GM19043 (cell line): ENCODE measurements around the gene EPN1.
A peak's percentile ranks its signal among the peaks of the same experiment; 100 is the strongest.

Experiments
- ATAC-seq: cut with Tn5 transposase; IDR thresholded peaks from one replicate; pipeline ENCODE4 v1.9.1; 2021; ENCODE audit warnings: low read depth; ENCODE audit not compliant: unreplicated experiment

EPN1 gene

DNA sequence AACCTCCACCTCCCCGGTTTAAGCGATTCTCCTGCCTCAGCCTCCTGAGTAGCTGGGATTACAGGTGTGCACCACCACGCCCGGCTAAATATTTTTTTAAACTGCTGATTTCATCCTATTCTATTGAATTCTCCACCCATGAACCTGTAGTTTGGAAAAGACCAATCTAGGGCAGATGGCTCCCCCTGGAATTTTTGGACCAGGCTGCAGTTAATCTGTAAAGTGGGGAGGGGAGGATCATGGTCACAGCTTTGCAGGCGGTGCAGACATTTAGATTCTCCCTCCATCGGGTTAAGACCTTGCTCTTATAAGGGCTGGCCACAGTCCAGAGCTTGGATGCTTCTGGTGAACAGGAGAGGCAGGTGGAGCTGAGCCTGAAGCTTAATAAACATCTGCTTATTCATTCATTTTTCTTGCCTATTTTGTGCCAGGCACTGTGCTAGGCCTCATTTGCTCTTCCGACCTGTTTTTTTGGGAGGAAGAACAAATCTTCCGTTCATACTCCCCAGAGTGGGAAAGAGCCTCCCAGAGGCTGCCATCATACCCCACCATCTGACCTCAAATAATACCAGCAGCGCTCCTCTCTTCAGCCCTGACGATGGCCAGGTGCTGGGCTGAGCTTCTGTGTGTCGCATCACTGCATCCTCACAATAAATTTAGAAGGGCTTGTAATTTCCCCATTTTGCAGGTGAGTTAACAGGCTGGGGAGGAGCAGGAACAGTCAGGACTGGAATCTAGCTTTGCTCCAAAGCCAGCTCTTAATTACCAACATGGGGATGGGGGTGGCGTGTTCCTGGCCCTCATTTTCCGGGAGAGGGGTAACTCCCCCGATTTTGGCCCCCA is 27.9 kb upstream of the EPN1 start:
- ATAC-seq: no peak

DNA sequence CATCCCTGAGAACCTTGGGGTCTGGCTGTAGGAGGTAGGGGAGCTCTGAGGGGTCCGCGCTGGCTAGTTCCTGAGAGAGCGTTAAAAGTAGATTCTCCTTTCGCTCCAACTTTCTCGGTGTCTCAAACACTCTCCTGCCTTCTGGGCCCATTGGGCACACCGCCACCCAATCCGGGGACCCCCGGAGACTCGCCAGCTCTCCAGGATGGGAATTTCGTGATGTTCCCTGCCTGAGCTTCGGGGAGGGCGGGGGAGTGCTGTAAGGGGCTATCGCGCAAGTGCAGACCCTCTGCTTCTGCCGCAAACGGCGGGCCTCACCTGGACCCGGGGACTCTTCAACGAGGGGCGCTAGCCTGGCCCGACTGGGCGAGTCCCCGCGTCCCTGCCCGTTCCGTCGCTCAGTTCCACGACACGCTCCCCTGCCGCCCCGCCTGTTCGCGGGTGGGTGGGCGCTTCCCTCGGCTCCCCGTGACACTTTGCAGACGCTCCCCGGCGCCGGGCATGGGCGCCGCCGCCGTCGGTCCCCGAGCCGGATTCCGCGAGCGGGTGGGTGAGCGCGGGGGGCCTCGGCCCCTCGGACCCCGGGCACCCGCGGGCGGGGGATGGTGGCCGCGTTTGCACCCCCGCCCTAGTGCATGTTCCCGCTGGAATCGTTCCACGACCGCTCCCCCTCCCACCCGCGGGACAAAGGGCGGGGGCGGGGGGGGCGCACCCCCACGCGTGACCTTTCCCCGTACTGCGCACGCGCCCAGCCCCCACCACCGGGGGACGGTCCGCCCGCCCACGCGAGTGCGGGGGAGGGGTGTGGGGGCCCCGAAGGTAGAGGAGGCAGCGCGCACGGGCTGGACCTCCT is 27.1 kb upstream of the EPN1 start, which contains the start of gene CCDC106:
CCDC106 (plus strand) TSS at position 481 of the 853 bp plus-strand sequence. CDS start 835 bp downstream, outside the sequence.
- ATAC-seq: no peak

DNA sequence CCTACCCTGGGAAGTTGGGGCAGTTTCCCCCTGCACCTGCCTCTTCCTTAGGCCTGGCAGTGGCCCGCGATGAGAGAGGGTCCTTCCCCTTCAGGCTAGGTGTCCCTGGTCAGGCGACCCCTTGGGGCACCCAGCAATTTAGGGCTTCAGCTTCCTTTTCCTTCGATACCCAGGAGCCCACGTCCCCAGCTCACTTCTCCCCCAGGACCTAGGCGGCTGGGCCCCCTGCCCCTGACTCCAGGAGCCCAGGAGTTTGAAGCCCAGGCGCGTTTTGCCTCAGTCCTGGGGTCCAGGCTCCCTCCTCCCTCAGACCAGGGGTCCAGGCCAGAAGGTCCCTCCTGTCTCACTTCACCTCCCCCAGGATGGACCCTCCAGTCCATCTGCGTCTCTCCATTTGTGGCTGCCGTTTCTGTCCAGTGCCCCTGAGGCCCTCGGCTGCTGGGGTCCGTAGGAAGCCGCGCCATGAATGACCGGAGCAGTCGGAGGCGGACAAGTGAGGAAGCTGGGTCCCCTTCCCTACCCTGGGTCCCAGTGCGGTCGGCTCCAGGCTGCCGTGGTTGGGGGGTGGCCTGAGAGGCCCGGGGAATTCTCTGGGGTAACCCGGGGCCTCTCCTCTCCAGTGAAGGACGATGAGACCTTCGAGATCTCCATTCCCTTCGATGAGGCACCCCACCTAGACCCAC is 26.3 kb upstream of the EPN1 start:
- no peak for ATAC-seq

DNA sequence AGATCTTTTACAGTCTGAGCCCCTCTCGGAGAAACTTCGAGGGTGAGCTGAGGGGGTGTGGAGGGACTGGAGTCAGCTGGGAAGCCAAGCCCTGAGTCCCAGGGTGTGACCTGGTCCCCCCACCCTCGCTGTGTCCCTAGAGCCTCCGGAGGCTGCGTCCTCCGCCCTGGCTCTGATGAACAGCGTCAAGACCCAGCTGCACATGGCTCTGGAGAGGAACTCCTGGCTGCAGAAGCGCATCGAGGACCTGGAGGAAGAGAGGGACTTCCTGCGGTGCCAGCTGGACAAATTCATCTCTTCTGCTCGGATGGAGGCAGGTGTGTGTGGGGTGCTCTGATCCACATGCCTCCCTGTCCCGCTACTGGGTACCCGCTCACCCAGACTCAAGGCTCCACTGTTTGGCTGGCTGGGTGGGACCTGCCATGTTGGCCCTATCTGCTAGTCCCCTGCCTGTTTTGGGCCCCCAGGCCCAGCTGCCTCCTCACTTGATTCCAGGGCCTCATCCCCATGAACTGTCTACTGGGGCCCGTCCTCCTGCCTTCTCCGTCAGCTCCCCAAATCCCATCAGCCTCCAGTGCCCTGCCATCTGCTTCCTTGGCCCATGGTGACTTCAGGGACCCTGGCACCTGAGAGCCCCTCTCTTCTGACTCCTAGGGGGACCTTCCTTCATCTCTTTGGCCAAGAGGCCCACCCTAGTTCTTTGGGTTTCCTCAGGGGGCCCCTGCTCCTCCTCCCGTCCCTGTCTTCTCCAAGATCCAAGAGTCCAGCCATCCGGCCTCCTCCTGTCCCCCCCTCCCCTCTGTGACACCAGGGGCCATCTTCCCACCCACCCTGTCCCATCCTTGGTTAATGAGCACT is 25.5 kb upstream of the EPN1 start:
- ATAC-seq: no peak

DNA sequence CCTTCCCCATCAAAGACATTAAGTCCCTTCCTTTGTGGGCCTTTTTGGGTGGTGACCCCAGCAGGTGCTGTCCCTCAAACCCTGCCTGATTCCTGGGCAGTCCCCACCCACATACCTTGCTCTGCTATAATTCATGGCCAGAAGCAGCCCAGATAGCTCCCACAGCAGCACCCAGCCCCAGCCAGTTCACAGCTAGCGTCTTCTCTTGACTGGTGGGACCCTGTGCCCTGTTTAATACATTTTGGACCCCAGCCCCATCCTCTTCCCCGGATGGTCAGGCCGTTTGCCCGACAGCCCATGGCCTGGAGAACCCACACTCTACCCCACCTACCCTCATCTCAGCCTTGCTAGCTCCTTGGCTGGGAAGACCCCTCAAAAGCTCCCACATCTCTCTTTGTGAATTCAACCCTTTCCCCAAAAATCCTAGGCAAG is 24.9 kb upstream of the EPN1 start:
- no peak for ATAC-seq

DNA sequence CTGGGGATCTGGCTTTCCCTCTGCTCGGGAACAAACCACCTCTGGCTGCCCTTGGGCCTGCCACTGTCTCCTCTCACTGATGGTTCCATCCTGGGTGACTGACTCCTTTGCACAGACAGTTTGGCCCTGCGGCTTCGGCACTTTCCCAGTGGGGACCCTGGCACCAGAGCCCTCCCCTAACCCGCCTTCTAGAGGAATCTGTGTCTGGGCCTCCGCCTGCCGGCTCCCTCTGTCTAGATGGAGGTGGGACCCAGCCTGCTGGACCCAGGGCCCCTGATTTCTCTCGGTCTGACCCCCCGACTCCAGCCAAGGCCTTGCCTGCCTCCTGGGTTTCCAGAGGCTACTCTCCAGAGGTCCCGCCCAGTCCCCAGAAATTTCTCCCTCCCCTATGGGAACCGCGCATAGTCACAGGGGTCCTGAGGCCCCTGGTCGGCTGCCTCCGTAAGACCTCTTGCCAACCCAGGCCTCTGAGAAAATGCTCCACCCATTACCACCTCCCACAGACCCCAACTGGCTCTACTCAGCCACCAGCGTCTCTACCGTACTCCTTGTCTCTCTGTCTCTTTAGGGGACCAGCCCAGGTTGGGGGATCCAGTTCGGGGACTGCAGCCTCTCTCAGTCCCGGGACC is 24.3 kb upstream of the EPN1 start:
- no peak for ATAC-seq

DNA sequence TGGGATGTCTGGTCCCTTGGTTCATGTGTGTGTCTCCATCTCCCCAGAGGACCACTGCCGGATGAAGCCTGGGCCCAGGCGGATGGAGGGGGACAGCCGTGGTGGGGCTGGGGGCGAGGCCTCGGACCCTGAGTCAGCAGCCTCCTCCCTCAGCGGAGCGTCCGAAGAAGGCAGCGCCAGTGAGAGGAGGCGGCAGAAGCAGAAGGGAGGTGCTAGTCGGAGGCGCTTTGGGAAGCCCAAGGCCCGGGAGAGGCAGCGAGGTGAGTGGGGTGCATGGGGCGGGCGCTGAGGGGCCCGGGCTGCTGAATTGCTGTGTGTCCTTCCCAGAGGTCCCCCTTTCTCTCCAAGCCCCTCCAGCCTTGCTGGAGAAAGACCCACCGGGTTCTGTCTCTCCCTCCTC is 23.8 kb upstream of the EPN1 start:
- no peak for ATAC-seq

DNA sequence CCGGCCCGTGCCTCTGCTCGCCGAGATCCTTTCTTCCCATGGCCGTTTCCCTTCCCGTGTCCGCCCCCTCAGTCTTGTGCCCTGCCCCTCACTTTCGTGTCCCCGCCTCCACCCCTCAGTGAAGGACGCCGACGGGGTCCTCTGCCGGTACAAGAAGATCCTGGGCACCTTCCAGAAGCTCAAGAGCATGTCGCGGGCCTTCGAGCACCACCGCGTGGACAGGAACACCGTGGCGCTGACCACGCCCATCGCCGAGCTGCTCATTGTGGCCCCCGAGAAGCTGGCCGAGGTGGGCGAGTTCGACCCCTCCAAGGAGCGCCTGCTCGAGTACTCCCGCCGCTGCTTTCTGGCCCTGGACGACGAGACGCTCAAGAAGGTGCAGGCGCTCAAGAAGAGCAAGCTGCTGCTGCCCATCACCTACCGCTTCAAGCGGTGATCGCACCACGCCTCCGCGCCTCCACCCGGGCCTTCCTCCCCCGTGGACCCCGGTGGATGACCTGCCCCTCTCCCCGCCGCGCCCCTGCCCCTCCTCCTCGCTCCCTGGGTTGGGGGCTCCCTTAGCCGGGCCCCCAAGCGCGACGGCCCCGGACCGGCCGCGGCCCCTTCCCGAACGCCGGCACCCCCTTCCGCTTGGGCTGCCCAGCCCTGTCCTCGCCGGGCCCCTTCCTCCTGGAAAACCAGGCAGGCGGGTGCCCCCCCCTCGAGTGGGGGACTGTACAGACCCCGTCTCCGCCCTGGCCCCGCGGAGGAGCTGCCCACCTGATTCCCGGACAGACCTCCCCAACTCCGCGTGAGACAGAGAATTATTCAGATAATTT is 22.5 kb upstream of the EPN1 start:
- ATAC-seq: no peak

DNA sequence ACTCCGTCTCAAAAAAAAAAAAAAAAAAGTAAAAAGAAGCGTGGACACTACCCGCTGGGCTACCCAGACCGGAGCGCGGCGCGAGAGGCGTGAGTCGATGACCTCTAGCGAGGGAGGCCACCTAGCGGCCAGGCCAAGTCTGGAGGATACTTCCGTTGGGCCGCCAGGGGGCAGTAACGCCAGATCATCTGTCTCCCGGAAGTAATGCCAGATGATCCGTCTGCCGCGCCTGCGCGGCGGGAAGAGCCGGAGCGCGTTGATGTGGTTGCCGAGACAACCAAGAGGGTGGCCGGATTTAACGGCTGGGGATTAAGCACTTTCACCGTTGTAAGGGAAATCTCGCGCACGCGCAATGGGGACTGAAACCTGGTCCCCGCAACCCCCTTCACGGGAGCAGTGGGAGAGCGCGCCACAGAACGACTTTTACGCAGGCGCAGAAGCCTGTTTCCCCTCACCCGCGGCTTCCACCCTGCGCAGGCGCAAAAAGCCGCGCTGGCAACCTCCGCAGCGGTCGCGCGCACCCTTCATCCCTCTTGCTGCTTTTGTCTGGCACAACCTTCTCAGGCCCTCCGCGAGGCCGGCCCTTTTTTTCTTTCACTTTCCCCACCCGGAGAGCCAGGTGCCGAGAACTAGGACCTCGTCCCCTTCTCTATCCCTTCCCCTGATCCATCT is 21.2 kb upstream of the EPN1 start:
- ATAC-seq: peak; percentile 37

DNA sequence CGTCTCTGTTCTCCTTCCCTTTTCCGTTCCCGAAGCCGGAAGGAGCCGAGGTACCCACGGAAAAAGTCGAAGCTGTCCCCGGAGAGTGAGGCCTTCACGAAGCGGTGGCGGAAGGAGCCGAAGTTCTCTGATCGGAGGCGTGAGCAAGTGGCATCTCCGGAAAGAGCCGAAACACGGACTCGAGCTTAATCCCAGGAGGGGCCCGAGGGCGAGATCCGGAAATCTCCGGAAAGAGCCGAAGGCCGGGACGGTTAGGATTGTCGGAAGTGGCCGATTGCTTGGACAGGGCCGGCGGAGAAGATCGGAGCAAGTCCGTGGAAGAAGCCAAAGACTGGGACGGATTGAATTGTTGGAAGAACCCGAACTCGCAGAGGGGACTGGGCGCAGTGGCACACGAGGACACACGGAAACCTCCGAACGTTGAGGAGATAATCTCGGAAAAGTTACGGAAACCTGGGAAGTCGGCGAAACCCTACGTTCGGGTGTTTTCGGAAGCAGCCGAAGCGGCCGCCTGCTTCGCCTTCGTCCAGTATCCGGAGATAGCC is 20.6 kb upstream of the EPN1 start:
- ATAC-seq: peak; percentile 45

DNA sequence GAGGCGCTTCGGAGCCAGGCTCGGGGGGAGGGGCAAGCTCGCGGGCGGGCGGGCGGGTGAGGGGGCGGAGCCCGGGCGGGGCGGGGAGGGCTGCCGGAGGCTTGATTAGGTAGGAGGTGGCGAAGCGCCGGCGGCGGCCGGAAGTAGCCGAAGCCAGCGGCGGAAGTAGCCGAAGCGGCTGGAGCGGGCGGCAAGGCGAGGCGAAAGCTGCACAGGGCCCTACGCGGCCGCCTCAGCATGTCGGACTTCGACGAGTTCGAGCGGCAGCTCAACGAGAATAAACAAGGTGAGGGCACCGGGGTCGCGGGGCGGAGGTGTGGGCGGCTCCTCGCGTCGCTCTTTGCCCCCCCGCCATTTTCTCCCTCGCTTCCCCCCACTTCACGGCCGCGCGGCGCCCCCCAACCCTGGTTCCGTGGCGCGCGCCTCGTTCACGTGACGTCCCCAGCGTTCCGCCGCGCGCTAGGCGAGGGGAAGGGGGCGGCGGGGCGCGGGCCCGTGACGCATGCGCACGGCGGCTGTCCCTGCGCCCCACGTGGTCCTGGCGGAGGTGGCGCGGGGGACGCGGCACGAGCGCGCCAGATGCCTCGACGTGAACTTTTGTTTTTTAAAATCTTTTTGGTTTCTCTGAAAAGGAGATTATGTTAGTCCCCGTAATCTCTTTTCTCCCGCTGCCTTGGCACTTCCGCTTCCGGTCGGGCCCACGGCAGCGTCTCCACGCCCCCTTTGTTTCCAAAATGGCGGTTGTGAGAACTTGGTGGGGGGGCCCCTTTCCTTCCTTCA is 20.0 kb upstream of the EPN1 start, which contains the start of gene U2AF2:
U2AF2 (plus strand) TSS at position 168 of the 780 bp plus-strand sequence; CDS start at position 238, 70 bp downstream.
- peak; percentile 31 for ATAC-seq

DNA sequence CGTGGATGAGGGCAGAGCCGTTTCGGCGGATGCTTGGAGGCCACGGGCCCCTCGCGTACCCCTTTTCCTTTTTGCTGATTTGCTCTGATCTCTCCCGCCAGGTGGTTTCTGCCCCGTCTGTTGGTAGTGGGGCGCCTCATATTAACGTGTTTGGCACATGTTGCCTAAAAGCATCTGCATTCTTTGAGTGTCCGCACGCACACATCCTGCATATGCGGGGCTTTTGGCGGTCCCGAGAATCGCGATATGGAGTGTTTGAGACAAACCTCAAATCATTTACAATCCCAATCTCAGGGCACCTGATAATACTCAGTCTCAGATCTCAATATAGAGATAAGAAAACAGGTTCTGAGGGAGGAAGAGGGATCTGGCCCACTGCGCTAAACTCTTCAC is 19.4 kb upstream of the EPN1 start:
- no peak for ATAC-seq

DNA sequence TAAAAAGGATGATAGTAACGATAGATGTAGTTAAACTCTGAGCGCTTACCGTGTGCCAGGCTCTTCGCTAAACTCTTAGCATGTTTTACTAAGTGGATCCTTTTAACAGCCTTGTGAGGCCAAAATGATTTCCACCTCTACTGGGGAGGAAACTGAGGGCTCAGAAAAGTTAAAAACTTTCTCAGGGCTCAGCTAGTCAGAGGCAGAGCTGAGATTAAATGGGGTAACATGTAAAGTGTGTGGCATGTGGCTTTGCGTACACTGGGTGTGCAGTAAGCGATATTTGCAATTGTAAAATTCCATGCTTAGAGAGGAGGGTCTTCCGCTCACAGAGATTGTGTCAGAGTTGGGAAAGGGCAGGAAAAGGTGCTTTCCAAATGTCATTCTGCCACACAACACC is 18.5 kb upstream of the EPN1 start:
- ATAC-seq: no peak

DNA sequence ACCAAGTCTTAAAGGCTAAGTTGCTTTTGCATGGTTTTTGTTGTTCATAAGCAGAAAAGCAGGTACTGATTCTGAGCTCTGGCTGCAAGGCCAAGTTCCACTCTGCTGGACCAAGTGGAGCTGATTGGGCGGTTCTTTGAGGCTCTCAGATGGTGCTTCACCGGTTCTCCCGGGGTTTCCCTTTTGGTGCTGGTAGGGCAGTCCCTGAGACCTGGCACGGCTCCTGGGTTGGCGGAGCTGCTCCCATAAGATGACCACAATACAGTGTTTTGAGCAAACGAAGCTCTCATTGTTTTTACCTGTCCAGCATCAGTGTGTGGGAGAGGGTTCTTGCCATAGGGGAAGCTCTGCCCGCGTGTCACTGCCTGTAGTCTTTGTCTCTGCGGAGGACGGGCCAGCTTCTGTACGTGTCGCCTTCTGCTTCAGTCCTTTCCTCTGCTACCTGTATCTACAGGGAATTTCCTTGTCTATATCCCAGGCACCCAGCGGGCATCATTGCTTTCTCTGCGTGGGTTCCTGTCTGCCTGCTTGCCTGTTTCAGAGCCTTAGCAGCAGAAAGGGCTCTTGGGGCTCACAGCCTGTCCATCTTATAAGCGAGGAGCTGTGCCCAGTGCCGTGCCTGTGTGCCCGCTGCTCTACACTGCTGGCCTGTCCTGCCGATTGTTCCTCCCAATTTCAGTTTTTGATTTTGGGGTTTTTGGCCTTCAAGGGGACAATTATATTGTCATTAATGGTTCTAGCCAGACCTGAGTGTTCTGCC is 17.9 kb upstream of the EPN1 start:
- no peak for ATAC-seq

DNA sequence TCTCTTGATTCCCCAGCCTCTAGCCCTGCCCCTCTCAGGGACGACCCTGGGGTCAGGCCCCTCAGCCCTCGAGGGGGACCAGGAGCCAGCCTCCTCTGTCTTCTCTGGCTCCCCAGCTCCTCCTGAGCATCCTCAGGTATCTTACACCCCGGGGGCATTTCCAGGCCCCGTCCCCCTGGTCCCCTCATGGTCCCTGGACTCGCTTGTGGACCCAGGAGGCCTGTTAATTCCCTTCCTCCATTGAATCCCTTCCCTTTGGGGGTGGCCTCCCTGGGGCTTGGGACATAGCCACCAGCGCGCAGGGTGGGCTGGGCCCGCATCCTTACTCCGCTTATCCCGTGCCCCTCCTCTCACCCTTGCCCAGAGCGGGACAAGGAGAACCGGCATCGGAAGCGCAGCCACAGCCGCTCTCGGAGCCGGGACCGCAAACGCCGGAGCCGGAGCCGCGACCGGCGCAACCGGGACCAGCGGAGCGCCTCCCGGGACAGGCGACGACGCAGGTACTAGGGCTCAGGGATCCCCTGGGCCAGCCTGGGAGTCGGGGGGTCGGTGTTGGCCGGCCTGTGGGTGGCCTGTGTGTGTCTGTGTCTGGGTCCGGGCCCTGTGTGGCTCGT is 16.1 kb upstream of the EPN1 start:
- no peak for ATAC-seq

DNA sequence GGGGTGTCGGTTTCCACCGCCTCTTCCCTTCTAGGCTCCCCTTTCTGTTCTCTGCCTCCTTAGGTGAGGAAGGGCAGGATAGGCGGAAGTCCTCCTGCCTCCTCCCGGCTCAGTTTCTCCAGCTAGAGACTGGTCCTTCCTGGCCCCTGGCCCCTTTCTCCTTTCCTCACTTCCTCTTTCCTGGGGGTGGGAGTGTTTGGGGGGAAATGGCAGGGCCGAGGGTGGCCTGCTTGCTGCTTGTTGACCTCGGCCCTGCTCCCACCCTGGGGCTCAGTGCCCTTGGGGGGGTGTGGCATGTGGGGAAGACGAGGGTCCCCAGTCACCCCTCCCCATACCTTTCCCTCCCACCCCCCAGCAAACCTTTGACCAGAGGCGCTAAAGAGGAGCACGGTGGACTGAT is 15.2 kb upstream of the EPN1 start:
- ATAC-seq: no peak
